ENCODE measurements around the gene VNN1.
"Not testable (repeated sequence)": the region's sequence is repeated elsewhere in the genome, so short reads cannot be mapped to it uniquely, and the experiment has no call there.

VNN1 gene

GRCh38 chr6:132659082-132659481, 54.8 kb downstream of the VNN1 start, which contains the start of gene TAAR1:
TAAR1 (minus strand) TSS chr6:132659182; CDS start chr6:132646003, 13,179 bp downstream.
- H3K27me3 ChIP-seq (ENCODE audit: insufficient read depth, low read depth, severe bottlenecking), result peaks cover 56% of the 10 kb centered on the region
- no peak for DNase-seq
- no peak within 1 kb of the TSS for H3K27ac ChIP-seq
- no peak within 1 kb of the TSS for H3K4me3 ChIP-seq (ENCODE audit: low read depth, low read length)
- H3K36me3 ChIP-seq, result no peaks in the 10 kb centered on the region
- no peaks in the 10 kb centered on the region for H3K9me3 ChIP-seq (ENCODE audit: severe bottlenecking)
- no peak for TF ChIP-seq CTCF (IDR thresholded peaks at IDR 0.05; ENCODE audit: low read depth, low read length)

GRCh38 chr6:132651062-132651461, 62.8 kb downstream of the VNN1 start:
- Histone ChIP-seq H3K9me3 (ENCODE audit: severe bottlenecking) (no peaks in the 10 kb centered on the region), H3K36me3 (no peaks in the 10 kb centered on the region), H3K27me3 (ENCODE audit: insufficient read depth, low read depth, severe bottlenecking) (peaks cover 73% of the 10 kb centered on the region), H3K4me3 (ENCODE audit: low read depth, low read length) (no peak overlapping the region), H3K27ac (no peak overlapping the region)
- no peak for DNase-seq
- TF ChIP-seq CTCF (IDR thresholded peaks at IDR 0.05; ENCODE audit: low read depth, low read length), result no peak

- no peak for TF ChIP-seq CTCF (IDR thresholded peaks at IDR 0.05; ENCODE audit: low read depth, low read length)
- no peaks in the 10 kb centered on the region for H3K9me3 ChIP-seq (ENCODE audit: severe bottlenecking)
- no peaks in the 10 kb centered on the region for H3K36me3 ChIP-seq
- H3K4me3 ChIP-seq (ENCODE audit: low read depth, low read length), result no peak overlapping the region
- H3K27ac ChIP-seq, result no peak overlapping the region
- DNase-seq, result no peak
- H3K27me3 ChIP-seq (ENCODE audit: insufficient read depth, low read depth, severe bottlenecking), result peaks cover 73% of the 10 kb centered on the region
Observed at GRCh38 chr6:132650429-132650828, 63.4 kb downstream of the VNN1 start.

GRCh38 chr6:132648828-132649227, 65.0 kb downstream of the VNN1 start:
- no peak for DNase-seq

GRCh38 chr6:132648356-132648755, 65.5 kb downstream of the VNN1 start:
- Histone ChIP-seq H3K4me3 (ENCODE audit: low read depth, low read length) (no peak overlapping the region), H3K9me3 (ENCODE audit: severe bottlenecking) (no peaks in the 10 kb centered on the region), H3K36me3 (no peaks in the 10 kb centered on the region), H3K27ac (no peak overlapping the region), H3K27me3 (ENCODE audit: insufficient read depth, low read depth, severe bottlenecking) (peaks cover 65% of the 10 kb centered on the region)
- no peak for TF ChIP-seq CTCF (IDR thresholded peaks at IDR 0.05; ENCODE audit: low read depth, low read length)
- DNase-seq, result no peak

More at GRCh38 chr6:132648828-132649227, 65.0 kb downstream of the VNN1 start:
- H3K27me3 ChIP-seq (ENCODE audit: insufficient read depth, low read depth, severe bottlenecking), result peaks cover 64% of the 10 kb centered on the region
- H3K27ac ChIP-seq, result no peak overlapping the region
- no peaks in the 10 kb centered on the region for H3K36me3 ChIP-seq
- H3K4me3 ChIP-seq (ENCODE audit: low read depth, low read length), result no peak overlapping the region
- TF ChIP-seq CTCF (IDR thresholded peaks at IDR 0.05; ENCODE audit: low read depth, low read length), result no peak
- no peaks in the 10 kb centered on the region for H3K9me3 ChIP-seq (ENCODE audit: severe bottlenecking)

- Histone ChIP-seq H3K27ac (no peak overlapping the region), H3K4me3 (ENCODE audit: low read depth, low read length) (no peak overlapping the region), H3K36me3 (no peaks in the 10 kb centered on the region), H3K9me3 (ENCODE audit: severe bottlenecking) (no peaks in the 10 kb centered on the region), H3K27me3 (ENCODE audit: insufficient read depth, low read depth, severe bottlenecking) (peaks cover 45% of the 10 kb centered on the region)
- DNase-seq, result no peak
- TF ChIP-seq CTCF (IDR thresholded peaks at IDR 0.05; ENCODE audit: low read depth, low read length), result no peak
Observed at GRCh38 chr6:132643547-132643946, 70.3 kb downstream of the VNN1 start.

GRCh38 chr6:132637135-132637534, 76.7 kb downstream of the VNN1 start:
- H3K9me3 ChIP-seq (ENCODE audit: severe bottlenecking); H3K36me3 ChIP-seq; H3K27ac ChIP-seq; DNase-seq; H3K4me3 ChIP-seq (ENCODE audit: low read depth, low read length): not testable (repeated sequence)
- peaks cover 36% of the 10 kb centered on the region for H3K27me3 ChIP-seq (ENCODE audit: insufficient read depth, low read depth, severe bottlenecking)

- peaks cover 31% of the 10 kb centered on the region for H3K27me3 ChIP-seq (ENCODE audit: insufficient read depth, low read depth, severe bottlenecking)
- H3K9me3 ChIP-seq (ENCODE audit: severe bottlenecking), result not testable (repeated sequence)
Observed at GRCh38 chr6:132635906-132636305, 77.9 kb downstream of the VNN1 start.

GRCh38 chr6:132635288-132635687, 78.6 kb downstream of the VNN1 start:
- not testable (repeated sequence) for H3K4me3 ChIP-seq (ENCODE audit: low read depth, low read length); DNase-seq; H3K36me3 ChIP-seq; H3K9me3 ChIP-seq (ENCODE audit: severe bottlenecking); H3K27ac ChIP-seq
- H3K27me3 ChIP-seq (ENCODE audit: insufficient read depth, low read depth, severe bottlenecking), result peaks cover 31% of the 10 kb centered on the region

More at GRCh38 chr6:132635906-132636305, 77.9 kb downstream of the VNN1 start:
- not testable (repeated sequence) for DNase-seq; H3K4me3 ChIP-seq (ENCODE audit: low read depth, low read length); H3K27ac ChIP-seq; H3K36me3 ChIP-seq

Measured in WERI-Rb-1 (cell line).